Activated CD4-positive, alpha-beta T cell treated with anti-CD3 and anti-CD28 coated beads, Interleukin-2, amount 10 ng/mL, durations not matched to agents 7 days and 5 days (primary cell): ENCODE results near the gene STUB1. TPM values are rescaled to one million over a fixed set of nuclear protein-coding genes. Genes with fewer than 3 reads are reported as not detected.
A peak's percentile ranks its signal among the peaks of the same experiment; 100 is the strongest.

Experiments
- CTCF ChIA-PET: fragments of 350-600 bp; sonication (Branson Sonifier 250); formaldehyde crosslinking; loops from one replicate; lab custom pipeline; 2021; ENCODE audit warnings: antibody characterized with exemption; lab: Charles Lee
- POLR2A ChIA-PET: fragments of 350-600 bp; sonication (Branson Sonifier 250); formaldehyde crosslinking; loops from one replicate; lab custom pipeline; 2021; ENCODE audit warnings: antibody characterized with exemption; lab: Charles Lee
- DNase-seq: peaks from one replicate; pipeline ENCODE4 v3.0.0-alpha.2; 2020
- H3K27ac Mint-ChIP-seq: one replicate; pipeline ENCODE4 v1.8.0; 2021; ENCODE audit warnings: mild to moderate bottlenecking, moderate library complexity, mixed read lengths
- H3K27me3 Mint-ChIP-seq: one replicate; pipeline ENCODE4 v1.8.0; 2021; ENCODE audit warnings: mixed read lengths
- H3K36me3 Mint-ChIP-seq: one replicate; pipeline ENCODE4 v1.8.0; 2021; ENCODE audit warnings: low read depth, mixed read lengths
- H3K4me1 Mint-ChIP-seq: one replicate; pipeline ENCODE4 v1.8.0; 2021; ENCODE audit warnings: mixed read lengths
- H3K4me3 Mint-ChIP-seq: one replicate; pipeline ENCODE4 v1.8.0; 2021; ENCODE audit warnings: mild to moderate bottlenecking, moderate library complexity, mixed read lengths
- H3K9me3 Mint-ChIP-seq: one replicate; pipeline ENCODE4 v1.8.0; 2021; ENCODE audit warnings: mixed read lengths
- total RNA-seq, 2 experiments: library from RNA; stranded (reverse); gene quantifications; one replicate each; pipeline ENCODE4 v1.2.3, GENCODE V29; 2021

The STUB1 gene
- total RNA-seq, 2 experiments from 2014 or later, result 68.7 to 69.7 TPM

DNA sequence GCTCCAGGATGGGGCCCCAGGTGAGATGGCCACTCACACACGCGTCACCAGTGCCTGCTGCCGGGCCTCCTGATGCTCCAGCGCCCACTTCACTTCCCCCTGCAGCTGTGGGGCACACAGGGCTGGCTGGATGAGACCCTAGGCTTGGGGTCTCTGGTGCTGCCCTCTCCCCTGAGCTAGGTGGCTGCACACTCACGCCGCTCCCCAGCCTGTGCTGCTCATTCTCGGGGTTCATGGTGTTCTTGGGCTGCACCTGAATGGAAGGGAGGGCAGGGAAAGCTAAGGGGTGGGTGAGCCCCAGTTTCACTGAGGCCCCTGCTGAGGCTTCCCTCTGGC, 44.8 kb downstream of the STUB1 start:
- Mint-ChIP-seq H3K4me3 (no peak overlapping the region), H3K27ac (no peak overlapping the region), H3K9me3 (no peaks in the 10 kb centered on the region), H3K36me3 (no peaks in the 10 kb centered on the region), H3K4me1 (peaks cover 9% of the 10 kb centered on the region), H3K27me3 (no peaks in the 10 kb centered on the region)
- DNase-seq, result no peak
- ChIA-PET CTCF (interaction anchor here (0.5 to 2.3 kb wide), 4 partner anchors 12 to 268 kb away, joined by 3 to 14 read pairs (median 6); partner anchors contain the start of gene CIAO3), POLR2A (no interaction called here)

DNA sequence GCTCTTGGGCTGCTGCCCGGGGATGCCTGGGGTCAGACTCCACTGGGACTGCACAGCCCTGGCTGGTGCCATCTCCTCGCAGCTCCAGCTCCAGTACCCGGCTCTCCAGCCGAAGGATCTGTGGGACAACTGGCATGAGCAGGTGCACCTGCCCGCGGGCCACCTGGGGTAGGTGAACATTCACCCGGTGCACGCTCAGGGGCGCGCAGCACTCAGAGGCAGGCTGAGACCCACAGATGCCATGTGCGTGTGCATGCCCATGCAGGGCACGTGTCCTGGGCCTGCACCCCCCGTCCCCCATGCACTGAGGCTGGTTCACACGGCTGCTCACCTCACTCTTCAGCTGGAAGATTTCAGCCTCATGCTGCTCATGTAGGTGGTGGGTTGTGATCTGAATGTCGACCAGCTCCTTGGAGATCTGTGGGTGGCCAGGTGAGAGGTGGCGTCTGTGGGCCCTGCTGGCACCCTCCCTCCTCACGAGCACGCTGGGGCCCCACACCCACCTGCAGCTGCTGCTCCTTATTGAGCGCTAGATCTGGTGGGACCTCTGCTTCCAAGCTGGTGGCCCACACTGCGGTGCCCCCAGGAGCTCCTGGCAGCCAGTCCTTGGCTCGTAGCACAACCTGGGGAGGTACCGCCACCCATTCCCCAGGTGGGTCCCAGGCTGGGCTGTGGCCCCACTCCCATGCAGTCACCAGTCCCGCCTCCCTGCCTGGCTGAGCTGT, 45.4 kb downstream of the STUB1 start:
- no peak overlapping the region for H3K27ac Mint-ChIP-seq
- no peaks in the 10 kb centered on the region for H3K9me3 Mint-ChIP-seq
- H3K4me1 Mint-ChIP-seq, result peaks cover 3% of the 10 kb centered on the region
- DNase-seq, result no peak
- CTCF ChIA-PET, result interaction anchor here (1.2 to 2.6 kb wide), 6 partner anchors 10 to 60 kb away, joined by 3 to 14 read pairs (median 8); partner anchors contain the start of gene CIAO3
- no peaks in the 10 kb centered on the region for H3K27me3 Mint-ChIP-seq
- no peaks in the 10 kb centered on the region for H3K36me3 Mint-ChIP-seq
- no peak overlapping the region for H3K4me3 Mint-ChIP-seq
- POLR2A ChIA-PET, result no interaction called here

DNA sequence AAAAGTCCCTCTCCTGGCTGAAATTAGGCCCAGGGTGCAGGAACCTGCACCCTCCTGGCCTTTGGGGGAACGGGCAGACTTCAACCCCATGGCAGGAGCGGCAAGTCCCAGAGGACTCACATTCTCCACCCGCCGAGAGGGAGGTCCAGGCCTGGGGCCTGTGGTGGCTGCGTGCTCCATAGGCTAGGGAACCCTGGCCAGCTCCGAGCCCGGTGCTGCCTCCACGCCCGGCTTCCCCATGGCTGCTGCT, 45.9 kb downstream of the STUB1 start:
- Mint-ChIP-seq H3K4me3 (peak overlapping the region; percentile 70), H3K27me3 (no peaks in the 10 kb centered on the region), H3K27ac (no peak overlapping the region), H3K4me1 (peaks cover 3% of the 10 kb centered on the region), H3K9me3 (no peaks in the 10 kb centered on the region), H3K36me3 (no peaks in the 10 kb centered on the region)
- ChIA-PET POLR2A (no interaction called here), CTCF (interaction anchor here (1.2 to 2.6 kb wide), 6 partner anchors 10 to 59 kb away, joined by 3 to 14 read pairs (median 8); partner anchors contain the start of gene CIAO3)
- no peak for DNase-seq

DNA sequence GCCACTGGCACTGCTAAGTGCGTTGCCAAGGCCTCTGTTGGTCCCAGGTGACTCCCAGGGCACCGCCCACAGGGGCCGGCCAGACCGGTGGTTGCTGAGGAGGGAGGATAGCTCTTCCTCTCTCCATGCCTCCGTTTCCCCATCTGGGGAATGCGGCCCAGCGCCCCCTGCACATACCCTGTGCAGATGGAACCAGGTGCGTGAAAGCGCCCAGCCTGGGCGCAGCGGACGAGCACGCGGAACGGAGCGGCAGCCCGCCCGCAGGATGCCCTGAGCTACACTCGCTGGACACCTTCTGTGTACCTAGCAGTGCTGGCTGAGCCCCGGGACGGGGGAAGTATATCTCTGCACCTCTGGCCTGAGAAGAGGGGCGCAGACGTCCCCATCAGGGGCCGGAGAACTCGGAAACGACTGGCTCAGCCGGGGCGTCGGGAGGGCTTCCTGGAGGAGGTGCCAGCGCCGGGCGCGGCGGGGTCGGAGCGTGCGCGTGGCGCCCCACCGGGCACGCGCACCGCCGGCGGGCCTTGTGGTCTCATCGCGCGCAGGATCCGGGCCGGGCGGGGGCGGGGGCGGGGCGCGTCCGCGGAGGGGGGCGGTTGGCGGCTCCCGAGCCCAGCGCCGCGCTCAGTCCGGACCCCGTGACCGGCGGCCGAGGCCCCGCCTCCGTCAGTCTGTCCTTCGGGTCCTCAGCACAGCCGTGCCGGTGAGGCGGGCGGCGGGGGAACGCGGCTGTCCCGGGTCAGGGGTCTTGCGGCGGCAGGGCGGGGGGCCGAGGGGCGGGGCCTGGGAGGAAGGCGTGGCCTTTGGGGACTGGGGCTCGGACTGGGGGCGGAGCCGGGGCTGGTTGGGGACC, 46.5 kb downstream of the STUB1 start, which contains the start of the genes CCDC78 and HAGHL:
TSS of gene CCDC78 (minus strand) at position 6 of the 853 bp plus-strand sequence. CDS start 76 bp downstream, outside the sequence.
TSS of gene HAGHL (plus strand) at position 669 of the 853 bp plus-strand sequence. CDS start 404 bp downstream, outside the sequence.
- ChIA-PET POLR2A (no interaction called here), CTCF (interaction anchor here (0.9 to 2.6 kb wide), 6 partner anchors 9 to 59 kb away, joined by 3 to 14 read pairs (median 8); partner anchors contain the start of gene CIAO3)
- peak within 1 kb of the TSS; percentile 19 for H3K27ac Mint-ChIP-seq
- no peaks in the 10 kb centered on the region for H3K27me3 Mint-ChIP-seq
- H3K9me3 Mint-ChIP-seq, result no peaks in the 10 kb centered on the region
- peak within 1 kb of the TSS; percentile 70 for H3K4me3 Mint-ChIP-seq
- peaks cover 3% of the 10 kb centered on the region for H3K4me1 Mint-ChIP-seq
- peak; percentile 52 for DNase-seq
- no peaks in the 10 kb centered on the region for H3K36me3 Mint-ChIP-seq

DNA sequence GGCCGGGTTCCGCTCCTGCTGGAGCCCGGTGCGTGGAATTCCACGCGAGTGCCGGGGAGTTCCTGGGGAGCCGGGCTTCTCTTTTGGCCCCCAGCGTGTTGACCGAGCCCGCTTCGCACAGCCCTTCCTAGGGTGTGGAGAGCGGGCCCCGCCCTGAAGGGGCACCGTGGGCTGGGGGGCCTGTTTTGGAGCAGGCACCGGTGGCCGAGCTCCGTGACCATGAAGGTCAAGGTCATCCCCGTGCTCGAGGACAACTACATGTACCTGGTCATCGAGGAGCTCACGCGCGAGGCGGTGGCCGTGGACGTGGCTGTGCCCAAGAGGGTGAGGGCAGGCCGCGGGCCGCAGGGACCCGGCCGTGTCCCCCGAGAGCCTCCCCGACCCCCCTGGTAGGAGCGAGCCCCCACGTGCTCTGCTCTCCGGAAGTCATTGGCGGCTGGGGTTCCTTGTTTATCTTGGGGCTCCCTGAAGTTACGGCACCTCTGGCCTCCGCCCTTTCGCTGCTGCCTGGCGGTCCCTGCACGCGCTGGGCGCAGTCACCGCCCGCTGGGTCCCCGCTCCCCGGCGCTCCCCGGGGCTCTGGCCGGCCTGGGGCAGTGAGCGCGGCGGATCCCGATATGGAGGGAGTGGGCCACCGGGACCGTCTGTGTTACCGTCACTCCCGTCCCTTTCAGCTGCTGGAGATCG, 47.2 kb downstream of the STUB1 start:
- peak overlapping the region; percentile 48 for H3K4me3 Mint-ChIP-seq
- DNase-seq, result peak; percentile 31

DNA sequence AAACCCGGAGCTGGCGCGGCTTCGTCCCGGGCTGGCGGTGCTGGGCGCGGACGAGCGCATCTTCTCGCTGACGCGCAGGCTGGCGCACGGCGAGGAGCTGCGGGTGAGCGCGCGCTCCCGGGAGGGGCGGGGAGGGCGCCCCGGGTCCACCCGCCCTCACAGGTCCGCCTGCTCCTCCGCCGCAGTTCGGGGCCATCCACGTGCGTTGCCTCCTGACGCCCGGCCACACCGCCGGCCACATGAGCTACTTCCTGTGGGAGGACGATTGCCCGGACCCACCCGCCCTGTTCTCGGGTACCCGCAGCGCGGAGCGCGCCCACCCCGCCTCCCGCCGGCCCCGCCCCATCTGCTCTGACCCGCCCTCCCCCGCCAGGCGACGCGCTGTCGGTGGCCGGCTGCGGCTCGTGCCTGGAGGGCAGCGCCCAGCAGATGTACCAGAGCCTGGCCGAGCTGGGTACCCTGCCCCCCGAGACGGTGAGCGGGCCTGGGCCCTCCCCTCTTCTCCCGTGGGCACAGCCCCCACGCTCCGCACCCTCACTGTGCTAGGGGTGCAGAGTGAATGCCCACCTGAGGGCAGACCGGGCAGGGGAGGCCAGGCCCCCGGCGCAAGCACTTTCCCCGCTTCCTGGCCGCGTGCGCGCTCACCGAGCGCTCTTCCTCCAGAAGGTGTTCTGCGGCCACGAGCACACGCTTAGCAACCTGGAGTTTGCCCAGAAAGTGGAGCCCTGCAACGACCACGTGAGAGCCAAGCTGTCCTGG, 48.1 kb downstream of the STUB1 start:
- peak; percentile 56 for DNase-seq
- no peaks in the 10 kb centered on the region for H3K9me3 Mint-ChIP-seq
- no peaks in the 10 kb centered on the region for H3K27me3 Mint-ChIP-seq
- ChIA-PET POLR2A (no interaction called here), CTCF (interaction anchor here (1.0 to 2.6 kb wide), 3 partner anchors 12 to 57 kb away, joined by 4 to 9 read pairs (median 5); no protein-coding TSS in a partner anchor)
- H3K4me3 Mint-ChIP-seq, result no peak overlapping the region
- H3K4me1 Mint-ChIP-seq, result no peaks in the 10 kb centered on the region
- H3K27ac Mint-ChIP-seq, result no peak overlapping the region
- H3K36me3 Mint-ChIP-seq, result no peaks in the 10 kb centered on the region

More for the DNA sequence above, 47.2 kb downstream of the STUB1 start:
- POLR2A ChIA-PET, result no interaction called here
- Mint-ChIP-seq H3K36me3 (no peaks in the 10 kb centered on the region), H3K4me1 (no peaks in the 10 kb centered on the region), H3K27ac (no peak overlapping the region), H3K27me3 (no peaks in the 10 kb centered on the region), H3K9me3 (no peaks in the 10 kb centered on the region)
- CTCF ChIA-PET, result interaction anchor here (0.9 to 2.6 kb wide), 5 partner anchors 8 to 58 kb away, joined by 3 to 9 read pairs (median 5); no protein-coding TSS in a partner anchor

DNA sequence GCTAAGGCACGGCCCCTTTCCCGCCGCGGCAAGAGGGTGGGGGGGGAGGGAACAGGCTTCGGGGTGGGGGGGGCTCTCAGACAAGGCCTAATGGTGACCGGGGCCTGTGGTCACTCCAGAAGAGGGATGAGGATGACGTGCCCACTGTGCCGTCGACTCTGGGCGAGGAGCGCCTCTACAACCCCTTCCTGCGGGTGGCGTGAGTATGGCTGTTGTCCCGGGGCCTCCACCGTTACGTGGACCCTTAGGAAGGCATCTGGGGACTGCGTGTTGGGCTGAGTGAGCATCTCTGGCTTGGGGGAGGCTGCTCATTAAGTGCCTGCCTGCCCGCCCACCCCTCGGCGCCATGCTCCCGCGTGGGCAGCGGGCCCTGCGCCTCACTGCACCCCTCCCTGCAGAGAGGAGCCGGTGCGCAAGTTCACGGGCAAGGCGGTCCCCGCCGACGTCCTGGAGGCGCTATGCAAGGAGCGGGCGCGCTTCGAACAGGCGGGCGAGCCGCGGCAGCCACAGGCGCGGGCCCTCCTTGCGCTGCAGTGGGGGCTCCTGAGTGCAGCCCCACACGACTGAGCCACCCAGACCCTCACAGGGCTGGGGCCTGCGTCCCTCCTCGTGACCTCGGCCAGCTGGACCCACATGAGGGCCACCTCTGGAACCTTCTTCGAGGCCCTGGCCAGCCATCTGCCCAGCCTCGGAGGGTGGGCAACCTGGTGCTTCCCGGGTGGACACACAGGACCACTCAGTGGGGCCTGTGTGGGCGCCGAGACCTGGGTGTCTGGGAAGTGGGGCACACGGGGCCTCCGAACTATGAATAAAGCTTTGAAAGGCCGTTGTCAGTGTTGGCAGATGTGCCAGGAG, 48.9 kb downstream of the STUB1 start:
- no peak overlapping the region for H3K27ac Mint-ChIP-seq
- POLR2A ChIA-PET, result no interaction called here
- no peaks in the 10 kb centered on the region for H3K27me3 Mint-ChIP-seq
- CTCF ChIA-PET, result interaction anchor here (0.6 to 0.9 kb wide), 2 partner anchors 12 to 1456 kb away, joined by 3 to 5 read pairs; partner anchors contain the start of gene CIAO3
- no peak overlapping the region for H3K4me3 Mint-ChIP-seq
- no peaks in the 10 kb centered on the region for H3K36me3 Mint-ChIP-seq
- no peaks in the 10 kb centered on the region for H3K9me3 Mint-ChIP-seq
- DNase-seq, result no peak
- no peaks in the 10 kb centered on the region for H3K4me1 Mint-ChIP-seq

DNA sequence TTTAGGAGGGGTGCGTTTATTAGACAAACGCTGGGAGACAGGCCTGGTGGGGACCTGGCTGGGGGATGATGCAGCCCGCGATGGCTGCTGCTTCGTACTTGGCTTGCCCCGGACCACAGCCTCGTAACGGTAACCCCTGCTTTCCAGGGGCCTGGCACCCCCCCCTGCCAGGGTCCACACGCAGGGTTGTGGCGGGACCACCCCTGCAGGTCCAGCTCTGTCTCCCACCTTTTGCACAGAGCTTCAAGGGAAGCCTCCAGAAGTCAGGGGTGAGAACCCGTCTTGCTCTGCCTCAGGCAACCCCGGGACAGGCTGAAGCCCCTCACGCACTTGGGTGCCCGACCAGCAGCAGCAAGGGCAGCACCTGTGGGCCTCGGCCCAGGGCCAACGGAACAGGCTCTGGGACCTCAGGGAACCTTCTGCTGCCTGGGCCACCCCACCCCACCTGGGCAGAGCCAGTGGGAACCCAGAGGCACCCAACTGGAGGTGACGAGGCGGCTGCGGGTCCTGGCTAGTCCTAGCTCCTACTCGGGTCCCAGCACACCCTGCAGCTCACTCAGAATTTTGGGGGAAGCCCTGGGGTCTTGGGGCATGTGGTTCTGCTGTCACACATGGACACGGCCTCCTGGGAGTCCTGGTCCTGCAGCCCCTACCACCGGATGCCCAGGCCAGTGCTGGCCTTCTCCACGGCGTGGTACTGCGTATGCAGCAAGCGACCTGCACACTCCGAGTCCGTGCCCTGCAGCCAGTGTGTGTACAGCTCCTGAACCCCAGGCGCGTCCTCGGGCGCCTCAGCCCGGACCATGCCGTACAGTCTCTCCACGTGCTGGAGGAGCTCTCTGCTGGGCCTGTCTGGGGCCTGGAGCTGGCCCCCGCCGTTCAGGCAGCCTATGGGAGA, 49.8 kb downstream of the STUB1 start:
- no peaks in the 10 kb centered on the region for H3K4me1 Mint-ChIP-seq
- no peak overlapping the region for H3K4me3 Mint-ChIP-seq
- H3K27me3 Mint-ChIP-seq, result no peaks in the 10 kb centered on the region
- H3K27ac Mint-ChIP-seq, result no peak overlapping the region
- no peaks in the 10 kb centered on the region for H3K36me3 Mint-ChIP-seq
- no peaks in the 10 kb centered on the region for H3K9me3 Mint-ChIP-seq
- ChIA-PET CTCF (interaction anchor here (0.6 to 1.2 kb wide), 5 partner anchors 11 to 1456 kb away, joined by 3 to 5 read pairs (median 3); partner anchors contain the start of gene CIAO3), POLR2A (no interaction called here)
- no peak for DNase-seq

DNA sequence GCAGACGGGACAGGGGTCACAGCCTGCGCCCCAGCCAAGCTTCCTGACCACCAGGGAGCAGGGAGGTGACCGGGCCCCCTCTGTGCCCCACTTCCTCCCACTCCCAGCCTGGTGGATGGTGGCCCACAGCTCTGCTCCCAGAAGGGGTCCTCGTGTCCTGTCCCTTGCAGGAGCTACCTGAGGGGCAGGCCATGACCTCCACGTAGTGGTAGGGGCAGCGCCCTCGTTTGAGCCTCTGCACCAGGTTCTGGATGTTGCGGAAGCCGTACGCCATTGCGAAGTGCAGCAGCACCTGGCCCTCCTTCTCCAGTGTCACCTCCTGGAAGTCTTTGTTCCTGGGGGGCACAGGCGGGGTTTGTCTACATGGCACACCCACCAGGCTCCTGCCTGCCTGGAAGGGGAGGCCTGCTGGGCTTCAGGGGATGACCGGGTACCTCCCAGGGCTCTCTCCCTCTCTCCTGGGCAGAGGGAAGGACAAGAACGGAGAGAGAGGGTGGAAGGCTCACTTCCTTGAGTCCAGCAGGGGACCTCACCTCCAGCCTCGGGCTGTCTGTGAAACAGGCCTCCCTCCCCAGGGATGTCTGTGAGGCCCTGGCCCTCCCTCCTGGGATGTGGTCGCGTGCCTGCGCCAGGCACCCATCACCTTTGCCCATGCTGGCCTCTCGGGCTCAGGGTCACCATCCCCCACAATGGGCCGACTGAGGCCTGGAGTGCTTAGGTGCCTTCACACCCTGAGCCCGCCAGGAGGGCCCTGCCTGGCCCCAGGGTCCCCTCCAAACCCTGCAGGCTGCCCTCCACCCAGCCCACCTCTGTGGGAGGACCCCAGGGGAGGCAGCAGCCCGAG, 50.7 kb downstream of the STUB1 start:
- H3K4me3 Mint-ChIP-seq, result no peak overlapping the region
- H3K36me3 Mint-ChIP-seq, result peaks cover 5% of the 10 kb centered on the region
- CTCF ChIA-PET, result interaction anchor here (0.9 to 1.2 kb wide), 3 partner anchors 19 to 389 kb away, joined by 3 read pairs; no protein-coding TSS in a partner anchor
- H3K9me3 Mint-ChIP-seq, result no peaks in the 10 kb centered on the region
- no peaks in the 10 kb centered on the region for H3K27me3 Mint-ChIP-seq
- no peak for DNase-seq
- peaks cover 7% of the 10 kb centered on the region for H3K4me1 Mint-ChIP-seq
- H3K27ac Mint-ChIP-seq, result no peak overlapping the region
- POLR2A ChIA-PET, result no interaction called here

DNA sequence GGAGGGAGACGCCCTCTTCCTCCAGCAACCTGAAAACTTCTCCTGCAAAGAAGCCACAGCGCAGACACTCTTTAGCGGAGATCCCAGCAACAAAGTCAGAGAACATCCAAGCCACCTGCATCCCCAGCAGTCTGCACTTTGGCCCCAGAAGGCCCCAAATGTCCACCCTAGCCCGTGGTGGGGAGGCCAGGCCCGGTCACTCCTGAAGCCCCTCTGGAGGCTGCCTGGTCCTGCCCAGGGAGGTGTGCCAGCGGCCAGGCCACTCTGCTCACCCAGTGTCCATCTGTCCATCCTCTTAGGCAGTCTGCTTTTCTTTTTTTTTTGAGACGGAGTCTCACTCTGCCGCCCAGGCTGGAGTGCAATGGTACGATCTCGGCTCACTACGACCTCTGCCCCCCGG, 52.1 kb downstream of the STUB1 start:
- H3K4me3 Mint-ChIP-seq, result no peak overlapping the region
- CTCF ChIA-PET, result interaction anchor here (1.6 kb wide), 1 partner anchor 28 kb away, joined by 5 read pairs; no protein-coding TSS in a partner anchor
- POLR2A ChIA-PET, result no interaction called here
- H3K4me1 Mint-ChIP-seq, result peaks cover 12% of the 10 kb centered on the region
- no peaks in the 10 kb centered on the region for H3K27me3 Mint-ChIP-seq
- DNase-seq, result no peak
- no peaks in the 10 kb centered on the region for H3K9me3 Mint-ChIP-seq
- peaks cover 9% of the 10 kb centered on the region for H3K36me3 Mint-ChIP-seq
- no peak overlapping the region for H3K27ac Mint-ChIP-seq
